ENCODE measurements around the gene HOGA1.

HOGA1 gene

GRCh38 chr10:97608991-97609561 lies 24.9 kb downstream of the HOGA1 start:
- Histone ChIP-seq H3K9ac (ENCODE audit: low read length in 5 of 5) (no peak overlapping the region), H3K9me3 (ENCODE audit: control insufficient read depth in 5 of 5, low read length in 5 of 5) (no peaks in the 10 kb centered on the region), H3K27ac (ENCODE audit: low read depth, low read length) (no peak overlapping the region), H3K36me3 (ENCODE audit: control insufficient read depth in 5 of 5, insufficient read depth in 5 of 5, low read length in 5 of 5) (no peaks in the 10 kb centered on the region), H3K27me3 (ENCODE audit: control insufficient read depth in 5 of 5, insufficient read depth in 4 of 5, low read length in 5 of 5) (no peaks in the 10 kb centered on the region), H3K4me1 (ENCODE audit: control insufficient read depth in 5 of 5, insufficient read depth in 5 of 5, low read length in 5 of 5) (no peaks in the 10 kb centered on the region), H3K4me3 (ENCODE audit: low read depth in 1 of 5, low read length in 5 of 5) (no peak overlapping the region)

GRCh38 chr10:97611473-97611872 lies 27.3 kb downstream of the HOGA1 start:
- Histone ChIP-seq H3K4me1 (ENCODE audit: control insufficient read depth in 5 of 5, insufficient read depth in 5 of 5, low read length in 5 of 5) (peaks cover 0 to 3% (median 0%) of the 10 kb centered on the region in 5 donors), H3K27ac (ENCODE audit: low read depth, low read length) (no peak overlapping the region), H3K27me3 (ENCODE audit: control insufficient read depth in 5 of 5, insufficient read depth in 4 of 5, low read length in 5 of 5) (no peaks in the 10 kb centered on the region), H3K36me3 (ENCODE audit: control insufficient read depth in 5 of 5, insufficient read depth in 5 of 5, low read length in 5 of 5) (peaks cover 0 to 6% (median 0%) of the 10 kb centered on the region in 5 donors), H3K9me3 (ENCODE audit: control insufficient read depth in 5 of 5, low read length in 5 of 5) (no peaks in the 10 kb centered on the region), H3K9ac (ENCODE audit: low read length in 5 of 5) (no peak overlapping the region), H3K4me3 (ENCODE audit: low read depth in 1 of 5, low read length in 5 of 5) (no peak overlapping the region)

- no peak overlapping the region for H3K4me3 ChIP-seq (ENCODE audit: low read depth in 1 of 5, low read length in 5 of 5)
- H3K9me3 ChIP-seq (ENCODE audit: control insufficient read depth in 5 of 5, low read length in 5 of 5) = no peaks in the 10 kb centered on the region
- H3K27ac ChIP-seq (ENCODE audit: low read depth, low read length) = no peak overlapping the region
- peaks cover 0 to 6% (median 0%) of the 10 kb centered on the region in 5 donors for H3K36me3 ChIP-seq (ENCODE audit: control insufficient read depth in 5 of 5, insufficient read depth in 5 of 5, low read length in 5 of 5)
- no peaks in the 10 kb centered on the region for H3K27me3 ChIP-seq (ENCODE audit: control insufficient read depth in 5 of 5, insufficient read depth in 4 of 5, low read length in 5 of 5)
- peaks cover 0 to 3% (median 0%) of the 10 kb centered on the region in 5 donors for H3K4me1 ChIP-seq (ENCODE audit: control insufficient read depth in 5 of 5, insufficient read depth in 5 of 5, low read length in 5 of 5)
- H3K9ac ChIP-seq (ENCODE audit: low read length in 5 of 5) = no peak overlapping the region
Measured at GRCh38 chr10:97612386-97612785, 28.2 kb downstream of the HOGA1 start.

GRCh38 chr10:97618285-97618684 lies 34.1 kb downstream of the HOGA1 start:
- Histone ChIP-seq H3K36me3 (ENCODE audit: control insufficient read depth in 5 of 5, insufficient read depth in 5 of 5, low read length in 5 of 5) (peaks cover 0 to 6% (median 0%) of the 10 kb centered on the region in 5 donors), H3K4me1 (ENCODE audit: control insufficient read depth in 5 of 5, insufficient read depth in 5 of 5, low read length in 5 of 5) (peaks cover 0 to 3% (median 0%) of the 10 kb centered on the region in 5 donors), H3K27me3 (ENCODE audit: control insufficient read depth in 5 of 5, insufficient read depth in 4 of 5, low read length in 5 of 5) (no peaks in the 10 kb centered on the region), H3K9me3 (ENCODE audit: control insufficient read depth in 5 of 5, low read length in 5 of 5) (no peaks in the 10 kb centered on the region), H3K4me3 (ENCODE audit: low read depth in 1 of 5, low read length in 5 of 5) (no peak overlapping the region), H3K9ac (ENCODE audit: low read length in 5 of 5) (peak overlapping the region in 1 of 5 donors; percentile 30), H3K27ac (ENCODE audit: low read depth, low read length) (no peak overlapping the region)

- H3K4me1 ChIP-seq (ENCODE audit: control insufficient read depth in 5 of 5, insufficient read depth in 5 of 5, low read length in 5 of 5) = peaks cover 0 to 3% (median 0%) of the 10 kb centered on the region in 5 donors
- peaks cover 0 to 6% (median 0%) of the 10 kb centered on the region in 5 donors for H3K36me3 ChIP-seq (ENCODE audit: control insufficient read depth in 5 of 5, insufficient read depth in 5 of 5, low read length in 5 of 5)
- no peaks in the 10 kb centered on the region for H3K9me3 ChIP-seq (ENCODE audit: control insufficient read depth in 5 of 5, low read length in 5 of 5)
- H3K27me3 ChIP-seq (ENCODE audit: control insufficient read depth in 5 of 5, insufficient read depth in 4 of 5, low read length in 5 of 5) = no peaks in the 10 kb centered on the region
- no peak overlapping the region for H3K4me3 ChIP-seq (ENCODE audit: low read depth in 1 of 5, low read length in 5 of 5)
- H3K27ac ChIP-seq (ENCODE audit: low read depth, low read length) = no peak overlapping the region
- peak overlapping the region in 1 of 5 donors; percentile 30 for H3K9ac ChIP-seq (ENCODE audit: low read length in 5 of 5)
Measured at GRCh38 chr10:97618733-97619132, 34.5 kb downstream of the HOGA1 start.

- H3K4me1 ChIP-seq (ENCODE audit: control insufficient read depth in 5 of 5, insufficient read depth in 5 of 5, low read length in 5 of 5) = no peaks in the 10 kb centered on the region
- no peak overlapping the region for H3K27ac ChIP-seq (ENCODE audit: low read depth, low read length)
- H3K9me3 ChIP-seq (ENCODE audit: control insufficient read depth in 5 of 5, low read length in 5 of 5) = no peaks in the 10 kb centered on the region
- H3K9ac ChIP-seq (ENCODE audit: low read length in 5 of 5) = no peak overlapping the region
- H3K36me3 ChIP-seq (ENCODE audit: control insufficient read depth in 5 of 5, insufficient read depth in 5 of 5, low read length in 5 of 5) = no peaks in the 10 kb centered on the region
- H3K4me3 ChIP-seq (ENCODE audit: low read depth in 1 of 5, low read length in 5 of 5) = no peak overlapping the region
- H3K27me3 ChIP-seq (ENCODE audit: control insufficient read depth in 5 of 5, insufficient read depth in 4 of 5, low read length in 5 of 5) = no peaks in the 10 kb centered on the region
Measured at GRCh38 chr10:97623277-97623676, 39.1 kb downstream of the HOGA1 start.

- no peak overlapping the region for H3K27ac ChIP-seq (ENCODE audit: low read depth, low read length)
- H3K4me3 ChIP-seq (ENCODE audit: low read depth in 1 of 5, low read length in 5 of 5) = no peak overlapping the region
Measured at GRCh38 chr10:97627731-97628130, 43.5 kb downstream of the HOGA1 start.

GRCh38 chr10:97628228-97628627 lies 44.0 kb downstream of the HOGA1 start:
- no peaks in the 10 kb centered on the region for H3K9me3 ChIP-seq (ENCODE audit: control insufficient read depth in 5 of 5, low read length in 5 of 5)
- H3K27me3 ChIP-seq (ENCODE audit: control insufficient read depth in 5 of 5, insufficient read depth in 4 of 5, low read length in 5 of 5) = no peaks in the 10 kb centered on the region
- no peak overlapping the region for H3K27ac ChIP-seq (ENCODE audit: low read depth, low read length)
- peaks cover 0 to 8% (median 6%) of the 10 kb centered on the region in 5 donors for H3K4me1 ChIP-seq (ENCODE audit: control insufficient read depth in 5 of 5, insufficient read depth in 5 of 5, low read length in 5 of 5)
- H3K4me3 ChIP-seq (ENCODE audit: low read depth in 1 of 5, low read length in 5 of 5) = no peak overlapping the region
- no peaks in the 10 kb centered on the region for H3K36me3 ChIP-seq (ENCODE audit: control insufficient read depth in 5 of 5, insufficient read depth in 5 of 5, low read length in 5 of 5)
- H3K9ac ChIP-seq (ENCODE audit: low read length in 5 of 5) = no peak overlapping the region

More at GRCh38 chr10:97627731-97628130, 43.5 kb downstream of the HOGA1 start:
- H3K36me3 ChIP-seq (ENCODE audit: control insufficient read depth in 5 of 5, insufficient read depth in 5 of 5, low read length in 5 of 5) = no peaks in the 10 kb centered on the region
- H3K9ac ChIP-seq (ENCODE audit: low read length in 5 of 5) = no peak overlapping the region
- H3K4me1 ChIP-seq (ENCODE audit: control insufficient read depth in 5 of 5, insufficient read depth in 5 of 5, low read length in 5 of 5) = peaks cover 0 to 3% (median 2%) of the 10 kb centered on the region in 5 donors
- H3K27me3 ChIP-seq (ENCODE audit: control insufficient read depth in 5 of 5, insufficient read depth in 4 of 5, low read length in 5 of 5) = no peaks in the 10 kb centered on the region
- no peaks in the 10 kb centered on the region for H3K9me3 ChIP-seq (ENCODE audit: control insufficient read depth in 5 of 5, low read length in 5 of 5)

- Histone ChIP-seq H3K9me3 (ENCODE audit: control insufficient read depth in 5 of 5, low read length in 5 of 5) (no peaks in the 10 kb centered on the region), H3K27ac (ENCODE audit: low read depth, low read length) (no peak overlapping the region), H3K9ac (ENCODE audit: low read length in 5 of 5) (no peak overlapping the region), H3K27me3 (ENCODE audit: control insufficient read depth in 5 of 5, insufficient read depth in 4 of 5, low read length in 5 of 5) (no peaks in the 10 kb centered on the region), H3K4me1 (ENCODE audit: control insufficient read depth in 5 of 5, insufficient read depth in 5 of 5, low read length in 5 of 5) (peaks cover 0 to 15% (median 13%) of the 10 kb centered on the region in 5 donors), H3K4me3 (ENCODE audit: low read depth in 1 of 5, low read length in 5 of 5) (no peak overlapping the region), H3K36me3 (ENCODE audit: control insufficient read depth in 5 of 5, insufficient read depth in 5 of 5, low read length in 5 of 5) (no peaks in the 10 kb centered on the region)
Measured at GRCh38 chr10:97629289-97629688, 45.1 kb downstream of the HOGA1 start.

- Histone ChIP-seq H3K36me3 (ENCODE audit: control insufficient read depth in 5 of 5, insufficient read depth in 5 of 5, low read length in 5 of 5) (no peaks in the 10 kb centered on the region), H3K27ac (ENCODE audit: low read depth, low read length) (no peak overlapping the region), H3K9me3 (ENCODE audit: control insufficient read depth in 5 of 5, low read length in 5 of 5) (no peaks in the 10 kb centered on the region), H3K27me3 (ENCODE audit: control insufficient read depth in 5 of 5, insufficient read depth in 4 of 5, low read length in 5 of 5) (no peaks in the 10 kb centered on the region), H3K9ac (ENCODE audit: low read length in 5 of 5) (no peak overlapping the region), H3K4me1 (ENCODE audit: control insufficient read depth in 5 of 5, insufficient read depth in 5 of 5, low read length in 5 of 5) (peaks cover 0 to 15% (median 13%) of the 10 kb centered on the region in 5 donors), H3K4me3 (ENCODE audit: low read depth in 1 of 5, low read length in 5 of 5) (no peak overlapping the region)
Measured at GRCh38 chr10:97631098-97631497, 46.9 kb downstream of the HOGA1 start.

Measured in subcutaneous abdominal adipose tissue (tissue), 5 donors.